Measurements from ENCODE around the gene FLT4. TPM values are rescaled to one million over a fixed set of nuclear protein-coding genes. Genes with fewer than 3 reads are reported as not detected.
"Not testable (repeated sequence)": the region's sequence is repeated elsewhere in the genome, so short reads cannot be mapped to it uniquely, and the experiment has no call there.

FLT4 gene
- total RNA-seq (10 to 100 TPM; 40.6 to 44.5 TPM), polyA plus RNA-seq (1 to 10 TPM in 2 of 3 donors, under 1 TPM in 1; 0.93 to 2.8 (median 1.1) TPM), total RNA-seq (2.2 to 21.8 (median 10.4) reads per million in 6 experiments)

DNA sequence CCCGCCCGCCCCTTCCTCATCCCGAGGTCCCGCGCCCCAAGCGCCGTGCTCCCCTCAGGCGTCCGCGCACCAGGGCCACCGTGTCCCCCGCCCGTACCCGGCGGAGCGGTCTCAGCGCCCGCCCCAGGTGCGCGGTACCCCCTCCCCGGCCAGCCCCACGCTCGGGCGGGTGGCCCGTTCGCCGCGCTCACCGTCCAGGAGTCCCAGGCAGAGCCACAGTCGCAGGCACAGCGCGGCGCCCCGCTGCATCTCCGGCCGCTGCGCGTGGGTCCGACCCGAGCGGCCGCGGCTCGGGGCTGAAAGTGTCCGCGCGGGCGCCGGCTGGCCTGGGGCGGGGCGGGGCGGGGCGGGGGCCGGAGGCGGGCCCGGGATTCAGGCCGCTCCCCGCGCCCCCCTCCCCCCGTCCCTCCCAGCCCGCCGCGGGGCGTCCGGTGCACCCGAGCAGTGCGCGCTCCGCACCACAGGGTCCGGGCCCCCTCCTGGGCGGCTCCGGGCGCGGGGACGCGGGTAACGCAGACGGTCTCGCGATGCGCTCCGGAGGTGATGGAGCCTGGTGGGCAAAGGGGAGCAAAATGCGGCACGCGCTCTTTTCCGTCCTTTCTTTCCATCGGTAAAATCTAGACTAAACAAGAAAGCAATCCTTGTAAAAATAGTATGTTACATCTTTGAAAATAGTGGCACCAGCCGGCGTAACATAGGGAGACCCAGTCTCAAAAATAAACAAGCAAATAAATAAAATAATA lies at the start of gene FLT4:
Gene FLT4 (minus strand): TSS at position 304 of the 743 bp plus-strand sequence. CDS start 55 bp downstream, at position 249.
- peak in 2 of 10 donors; percentile 16 to 58 for DNase-seq
- H3K27ac Mint-ChIP-seq = peak within 1 kb of the TSS in 7 of 10 donors; percentile 61 to 86 (median 77)

DNA sequence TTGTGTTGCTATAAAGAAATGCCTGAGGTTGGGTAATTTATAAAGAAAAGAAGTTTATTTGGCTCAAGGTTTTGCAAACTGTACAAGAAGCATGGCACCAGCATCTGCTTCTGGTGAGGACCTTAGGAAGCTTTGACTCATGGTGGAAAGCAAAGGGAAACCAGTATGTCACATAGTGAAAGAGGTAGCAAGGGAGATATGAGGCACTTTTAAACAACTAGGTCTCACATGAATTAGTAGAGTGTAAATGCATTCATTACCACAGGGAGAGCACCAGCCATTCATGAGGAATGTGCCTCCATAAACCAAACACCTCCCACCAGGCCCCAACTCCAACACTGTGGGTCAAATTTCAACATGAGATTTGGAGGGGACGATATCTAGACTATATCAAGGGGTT lies 49.6 kb upstream of the FLT4 start:
- Mint-ChIP-seq H3K4me3 (no peak overlapping the region), H3K36me3 (peaks cover 0 to 5% (median 0%) of the 10 kb centered on the region in 3 donors), H3K9me3 (peaks cover 0 to 12% (median 3%) of the 10 kb centered on the region in 9 donors), H3K4me1 (peaks cover 0 to 14% (median 5%) of the 10 kb centered on the region in 4 donors), H3K27ac (no peak overlapping the region), H3K27me3 (peaks cover 0 to 5% (median 0%) of the 10 kb centered on the region in 5 donors)
- ATAC-seq (no peak), DNase-seq (no peak)
- POLR2A ChIA-PET = interaction anchor here (0.8 kb wide), 1 partner anchor 19 kb away, joined by 3 read pairs; no protein-coding TSS in a partner anchor

More for the DNA sequence above, at the start of gene FLT4:
- Mint-ChIP-seq H3K9me3 (no peaks in the 10 kb centered on the region), H3K4me3 (peak within 1 kb of the TSS; percentile 84 to 92 (median 89)), H3K27me3 (peaks cover 0 to 35% (median 17%) of the 10 kb centered on the region in 5 donors), H3K4me1 (peaks cover 13 to 27% (median 19%) of the 10 kb centered on the region in 4 donors), H3K36me3 (peaks cover 0 to 5% (median 0%) of the 10 kb centered on the region in 3 donors)
- POLR2A ChIA-PET = interaction anchor here (0.7 to 3.0 kb wide), 9 partner anchors 8 to 181 kb away, joined by 3 to 9 read pairs (median 3); partner anchors contain the start of gene MGAT1
- ATAC-seq = peak; percentile 55 to 66

DNA sequence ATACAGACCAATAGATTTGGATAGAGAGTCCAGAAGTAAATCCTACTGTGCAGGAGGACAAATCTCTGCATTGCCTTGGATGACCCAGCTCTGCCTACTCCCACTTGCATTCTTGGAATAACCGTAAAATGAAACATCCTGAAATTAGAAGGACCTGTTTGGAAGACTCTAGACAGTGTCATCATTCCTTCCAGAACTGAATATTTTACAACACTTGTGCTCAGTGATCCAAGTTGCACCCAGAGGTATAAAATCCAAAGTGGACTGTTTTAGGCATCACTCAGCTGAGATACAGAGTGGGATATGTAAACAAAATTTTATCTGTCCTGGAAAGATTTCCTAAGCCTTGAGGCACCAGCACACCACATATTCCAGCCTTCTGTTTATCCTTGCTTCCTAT lies 46.7 kb upstream of the FLT4 start:
- Mint-ChIP-seq H3K9me3 (peaks cover 0 to 9% (median 2%) of the 10 kb centered on the region in 9 donors), H3K27ac (no peak overlapping the region), H3K27me3 (peaks cover 0 to 2% (median 0%) of the 10 kb centered on the region in 5 donors), H3K36me3 (peaks cover 0 to 9% (median 0%) of the 10 kb centered on the region in 3 donors), H3K4me1 (peaks cover 20 to 40% (median 23%) of the 10 kb centered on the region in 4 donors), H3K4me3 (no peak overlapping the region)
- DNase-seq = no peak
- POLR2A ChIA-PET = interaction anchor here (0.8 kb wide), 1 partner anchor 11 kb away, joined by 4 read pairs; no protein-coding TSS in a partner anchor
- no peak for ATAC-seq

DNA sequence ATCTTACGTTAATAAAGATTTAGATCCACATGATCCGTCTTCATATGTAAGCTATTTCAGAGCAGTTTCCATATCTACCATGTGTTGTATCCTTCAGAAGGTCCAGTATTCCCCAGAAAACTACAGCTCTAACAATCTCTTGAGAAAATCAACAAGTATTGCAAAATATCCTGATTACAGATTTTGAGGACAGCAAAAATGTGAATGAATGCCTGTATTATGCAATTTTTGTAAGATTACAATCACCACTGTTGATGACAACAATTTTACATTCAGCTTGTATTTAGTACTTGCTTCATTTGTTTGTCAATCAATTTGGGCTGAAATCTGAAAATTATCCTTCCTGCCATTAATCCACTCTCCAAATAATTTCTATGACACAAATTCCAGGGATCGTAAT lies 43.0 kb upstream of the FLT4 start:
- Mint-ChIP-seq H3K36me3 (peaks cover 0 to 7% (median 0%) of the 10 kb centered on the region in 3 donors), H3K27ac (peak overlapping the region in 9 of 10 donors; percentile 76 to 100 (median 92)), H3K4me1 (peaks cover 37 to 69% (median 53%) of the 10 kb centered on the region in 4 donors), H3K4me3 (peak overlapping the region in 3 of 10 donors; percentile 53 to 80 (median 64)), H3K27me3 (no peaks in the 10 kb centered on the region), H3K9me3 (peaks cover 0 to 2% (median 0%) of the 10 kb centered on the region in 9 donors)
- no peak for ATAC-seq
- POLR2A ChIA-PET = interaction anchor here (0.6 to 4.0 kb wide), 3 partner anchors 12 to 43 kb away, joined by 3 to 11 read pairs (median 3); partner anchors contain the start of gene FLT4
- no peak for DNase-seq

DNA sequence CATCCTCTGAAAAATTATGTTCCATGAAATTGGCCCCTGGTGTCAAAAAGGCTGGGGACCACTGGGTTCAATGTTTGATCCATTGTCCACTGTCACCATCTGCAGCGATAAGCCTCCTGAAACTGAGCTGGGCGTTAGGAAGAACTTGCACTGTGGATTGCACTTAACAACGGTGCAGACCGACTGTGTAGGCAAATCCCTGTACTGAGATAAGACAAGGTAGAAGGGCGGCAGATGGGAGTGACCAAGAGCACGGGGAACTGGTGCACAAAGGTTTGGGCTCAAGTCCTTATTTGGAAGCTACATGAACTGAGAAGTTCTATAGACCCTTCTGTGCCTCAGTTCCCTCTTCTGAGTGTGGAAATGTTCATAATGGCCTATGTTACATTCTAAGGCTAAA lies 41.6 kb upstream of the FLT4 start:
- H3K27me3 Mint-ChIP-seq = no peaks in the 10 kb centered on the region
- peaks cover 38 to 76% (median 63%) of the 10 kb centered on the region in 4 donors for H3K4me1 Mint-ChIP-seq
- ATAC-seq (no peak), DNase-seq (no peak)
- H3K36me3 Mint-ChIP-seq = peaks cover 0 to 7% (median 0%) of the 10 kb centered on the region in 3 donors
- peak overlapping the region in 6 of 10 donors; percentile 10 to 80 (median 42) for H3K4me3 Mint-ChIP-seq
- peak overlapping the region; percentile 76 to 100 (median 92) for H3K27ac Mint-ChIP-seq
- peaks cover 0 to 2% (median 0%) of the 10 kb centered on the region in 9 donors for H3K9me3 Mint-ChIP-seq
- POLR2A ChIA-PET = interaction anchor here (0.6 to 4.0 kb wide), 4 partner anchors 13 to 141 kb away, joined by 3 to 11 read pairs (median 5); no protein-coding TSS in a partner anchor

DNA sequence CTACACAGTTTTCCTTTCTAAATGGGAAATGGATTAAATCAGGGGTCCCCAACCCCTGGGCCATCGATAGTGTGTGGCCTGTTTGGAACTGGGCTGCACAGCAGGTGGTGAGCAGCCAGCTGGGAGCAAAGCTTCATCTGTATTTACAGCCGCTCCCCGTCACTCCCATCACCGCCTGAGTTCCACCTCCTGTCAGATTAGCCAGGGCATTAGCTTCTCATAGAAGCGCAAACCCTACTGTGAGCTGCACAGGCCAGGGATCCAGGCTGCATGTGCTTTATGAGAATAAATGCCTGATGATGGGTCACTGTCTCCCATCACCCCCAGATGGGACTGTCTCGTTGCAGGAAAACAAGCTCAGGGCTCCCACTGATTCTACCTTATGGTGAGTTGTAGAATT lies 41.2 kb upstream of the FLT4 start:
- peaks cover 40 to 79% (median 68%) of the 10 kb centered on the region in 4 donors for H3K4me1 Mint-ChIP-seq
- no peak for ATAC-seq
- POLR2A ChIA-PET = interaction anchor here (0.6 to 4.0 kb wide), 3 partner anchors 14 to 141 kb away, joined by 3 to 11 read pairs (median 6); no protein-coding TSS in a partner anchor
- DNase-seq = no peak
- no peaks in the 10 kb centered on the region for H3K27me3 Mint-ChIP-seq
- H3K27ac Mint-ChIP-seq = peak overlapping the region; percentile 76 to 100 (median 94)
- peaks cover 0 to 7% (median 0%) of the 10 kb centered on the region in 3 donors for H3K36me3 Mint-ChIP-seq
- H3K4me3 Mint-ChIP-seq = peak overlapping the region in 6 of 10 donors; percentile 5 to 86 (median 79)
- peaks cover 0 to 1% (median 0%) of the 10 kb centered on the region in 9 donors for H3K9me3 Mint-ChIP-seq

DNA sequence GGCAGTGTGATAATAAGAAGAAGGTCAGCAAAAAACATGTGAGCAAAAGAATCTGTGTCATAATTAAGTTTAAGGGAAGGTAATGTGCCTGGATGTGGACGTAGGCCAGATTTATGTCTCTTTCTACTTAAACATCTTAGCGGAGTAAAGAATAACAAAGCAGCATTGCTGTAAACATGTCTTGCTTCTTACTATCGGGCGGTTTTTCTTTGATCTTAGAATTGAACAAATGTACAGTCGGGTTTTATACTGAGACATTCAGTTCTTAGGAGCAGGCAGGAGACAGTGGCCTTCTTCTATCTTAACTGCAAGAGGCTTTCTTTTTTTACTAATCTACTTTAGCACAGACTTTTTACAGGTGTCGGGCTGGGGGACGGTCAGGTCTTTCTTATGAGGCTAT lies 40.4 kb upstream of the FLT4 start:
- Mint-ChIP-seq H3K4me3 (peak overlapping the region; percentile 75 to 86 (median 80)), H3K27me3 (no peaks in the 10 kb centered on the region), H3K4me1 (peaks cover 42 to 79% (median 74%) of the 10 kb centered on the region in 4 donors), H3K36me3 (peaks cover 0 to 7% (median 0%) of the 10 kb centered on the region in 3 donors), H3K9me3 (no peaks in the 10 kb centered on the region), H3K27ac (peak overlapping the region; percentile 76 to 100 (median 94))
- peak; percentile 31 to 45 for ATAC-seq
- POLR2A ChIA-PET = interaction anchor here (0.7 to 2.6 kb wide), 3 partner anchors 16 to 142 kb away, joined by 3 to 11 read pairs (median 6); no protein-coding TSS in a partner anchor
- DNase-seq = no peak

DNA sequence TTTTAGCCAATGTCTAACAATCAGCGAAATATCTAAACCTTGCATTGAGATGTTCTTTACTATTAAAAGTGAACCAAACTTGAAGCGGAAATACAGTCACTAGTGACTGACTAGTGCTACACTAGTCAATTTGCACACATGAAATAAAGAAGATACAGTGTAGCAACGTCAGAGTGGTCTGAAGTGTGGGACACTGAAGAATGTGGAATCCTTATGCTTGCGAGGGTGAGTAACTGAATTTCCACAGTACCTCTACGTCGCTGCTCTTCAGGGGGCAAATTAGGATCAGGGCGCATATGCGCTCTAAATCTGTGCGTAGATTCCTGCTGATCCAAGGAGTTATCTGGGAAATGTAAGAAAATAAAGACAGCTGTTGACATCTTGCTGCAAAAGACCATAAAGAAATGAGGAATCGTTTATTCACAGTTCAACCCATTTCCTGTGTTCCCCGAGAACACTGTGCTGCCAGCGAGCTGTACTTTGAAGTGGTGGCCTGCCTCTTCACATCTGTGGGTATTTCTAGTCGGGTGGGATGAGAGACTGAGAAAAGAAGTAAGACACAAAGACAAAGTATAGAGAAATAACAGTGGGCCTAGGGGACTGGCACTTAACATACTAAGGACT lies 39.8 kb upstream of the FLT4 start:
- Mint-ChIP-seq H3K4me3 (peak overlapping the region; percentile 75 to 86 (median 80)), H3K9me3 (no peaks in the 10 kb centered on the region), H3K27me3 (no peaks in the 10 kb centered on the region), H3K27ac (peak overlapping the region; percentile 76 to 100 (median 94)), H3K36me3 (peaks cover 0 to 4% (median 0%) of the 10 kb centered on the region in 3 donors), H3K4me1 (peaks cover 42 to 83% (median 80%) of the 10 kb centered on the region in 4 donors)
- peak; percentile 29 to 83 (median 68) for DNase-seq
- POLR2A ChIA-PET = interaction anchor here (0.6 to 2.6 kb wide), 5 partner anchors 12 to 126 kb away, joined by 3 to 11 read pairs (median 4); no protein-coding TSS in a partner anchor
- ATAC-seq = peak; percentile 83 to 86

DNA sequence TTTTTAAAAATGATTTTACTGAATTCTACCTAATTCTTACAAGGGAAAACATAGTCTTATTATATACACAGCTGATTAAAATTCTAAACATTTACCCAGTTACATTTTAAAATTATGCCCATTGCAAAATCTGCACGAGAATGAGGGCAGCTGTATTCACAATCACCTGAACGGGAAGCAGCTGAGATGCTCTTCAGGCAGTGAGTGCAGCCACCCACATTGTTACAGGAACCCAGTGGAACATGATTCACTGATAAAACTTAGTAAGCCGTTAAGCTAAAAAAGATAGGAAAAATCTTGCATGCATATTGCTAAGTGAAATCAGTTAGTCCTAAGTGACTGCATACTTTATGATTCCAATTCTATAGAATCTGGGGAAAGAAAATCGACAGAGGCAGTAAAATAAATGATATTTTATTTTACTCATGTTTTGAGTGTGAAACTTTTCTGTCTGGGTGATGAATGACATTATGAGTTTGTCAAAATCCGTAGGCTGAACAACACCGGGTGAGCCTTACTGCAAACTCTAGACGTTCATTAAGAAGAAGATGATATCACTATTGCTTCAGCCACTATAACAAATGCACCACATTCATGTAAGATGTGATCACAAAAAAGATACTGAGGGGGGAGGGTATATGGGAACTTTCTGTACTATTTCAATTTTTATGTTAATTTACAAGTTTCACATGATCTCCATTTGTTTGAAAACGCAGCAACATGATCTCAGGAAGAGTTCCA lies 39.1 kb upstream of the FLT4 start:
- POLR2A ChIA-PET = interaction anchor here (0.6 to 2.6 kb wide), 5 partner anchors 12 to 250 kb away, joined by 3 to 11 read pairs (median 4); no protein-coding TSS in a partner anchor
- Mint-ChIP-seq H3K4me1 (peaks cover 47 to 87% (median 86%) of the 10 kb centered on the region in 4 donors), H3K4me3 (peak overlapping the region; percentile 75 to 86 (median 80)), H3K36me3 (peaks cover 0 to 4% (median 0%) of the 10 kb centered on the region in 3 donors), H3K9me3 (no peaks in the 10 kb centered on the region), H3K27ac (peak overlapping the region; percentile 76 to 100 (median 94)), H3K27me3 (no peaks in the 10 kb centered on the region)
- ATAC-seq (peak; percentile 16 to 28), DNase-seq (peak in 1 of 10 donors; percentile 17)

DNA sequence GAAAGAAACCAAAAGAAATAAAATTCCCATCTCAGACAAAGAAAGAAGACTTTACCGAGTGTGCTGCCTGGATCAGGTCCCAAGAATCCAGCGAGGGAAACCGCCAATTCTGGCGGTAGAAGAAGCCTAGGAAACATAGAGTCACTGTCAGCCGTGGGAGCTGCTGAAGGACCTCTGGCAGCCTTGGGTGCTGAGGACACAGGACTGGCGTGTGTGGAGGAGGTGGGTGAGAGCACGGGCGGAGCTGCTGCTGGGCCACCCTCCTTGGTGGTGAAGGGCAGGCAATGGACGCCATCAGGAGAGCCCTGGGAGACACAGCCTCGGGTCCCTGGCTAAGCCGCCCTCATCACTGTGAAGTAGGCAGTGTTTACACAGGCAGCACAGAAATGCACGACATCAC lies 37.4 kb upstream of the FLT4 start:
- H3K27me3 Mint-ChIP-seq, H3K9me3 Mint-ChIP-seq, POLR2A ChIA-PET, H3K36me3 Mint-ChIP-seq, DNase-seq, ATAC-seq: not testable (repeated sequence)
- peak overlapping the region in 7 of 10 donors; percentile 51 to 88 (median 74) for H3K27ac Mint-ChIP-seq
- H3K4me3 Mint-ChIP-seq = peak overlapping the region in 2 of 10 donors; percentile 10 to 15
- H3K4me1 Mint-ChIP-seq = peaks cover 42 to 81% (median 80%) of the 10 kb centered on the region in 4 donors

DNA sequence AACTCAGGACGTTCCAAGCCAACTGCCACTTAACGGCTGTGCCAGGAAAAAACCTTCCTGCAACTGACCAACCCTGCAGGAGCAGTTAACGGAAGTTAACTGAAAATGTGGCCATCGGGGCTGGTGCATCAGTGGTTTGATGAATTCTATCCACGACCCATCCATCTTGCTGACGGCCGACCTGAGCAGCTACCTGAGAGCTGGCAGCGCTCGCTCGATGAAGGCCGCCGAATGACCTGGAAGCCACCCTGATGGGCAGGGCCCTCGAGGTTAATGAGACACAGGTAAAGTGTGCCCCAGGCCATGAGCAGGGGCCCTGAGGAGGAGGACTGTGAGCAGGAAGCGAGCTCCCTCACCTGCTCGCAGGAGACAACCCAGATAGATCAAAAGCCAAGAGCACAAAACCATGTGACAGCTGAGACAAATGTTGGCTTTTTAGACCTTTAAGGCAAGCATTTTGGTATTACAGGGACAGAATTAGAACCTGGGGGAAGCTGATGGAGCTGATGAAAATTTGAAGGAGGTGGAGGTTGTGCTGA lies 35.3 kb upstream of the FLT4 start:
- Mint-ChIP-seq H3K4me3 (peak overlapping the region; percentile 2 to 88 (median 62)), H3K27ac (peak overlapping the region; percentile 5 to 97 (median 90)), H3K27me3 (no peaks in the 10 kb centered on the region), H3K36me3 (no peaks in the 10 kb centered on the region), H3K4me1 (peaks cover 29 to 62% (median 59%) of the 10 kb centered on the region in 4 donors), H3K9me3 (no peaks in the 10 kb centered on the region)
- POLR2A ChIA-PET = interaction anchor here (0.6 to 3.4 kb wide), 9 partner anchors 9 to 159 kb away, joined by 3 to 29 read pairs (median 5); no protein-coding TSS in a partner anchor
- DNase-seq (peak in 8 of 10 donors; percentile 23 to 71 (median 41)), ATAC-seq (peak; percentile 56 to 59)
